Type B pancreatic cell (in vitro differentiated cells): Measurements from ENCODE around the gene TAOK3. TPM values are rescaled to one million over a fixed set of nuclear protein-coding genes. Genes with fewer than 3 reads are reported as not detected.
"Not testable (repeated sequence)": the region's sequence is repeated elsewhere in the genome, so short reads cannot be mapped to it uniquely, and the experiment has no call there.

Experiments used
- DNase-seq: peaks from one replicate; pipeline ENCODE4 v3.0.0; 2021; ENCODE audit warnings: mixed read lengths; ENCODE audit not compliant: unreplicated experiment; ENCODE audit errors: extremely low spot score
- H3K27ac Mint-ChIP-seq: 2 replicates; pipeline ENCODE4 v1.8.0; 2021; ENCODE audit warnings: mild to moderate bottlenecking, mixed read lengths
- H3K27me3 Mint-ChIP-seq: 2 replicates; pipeline ENCODE4 v1.8.0; 2021; ENCODE audit warnings: mixed read lengths
- H3K36me3 Mint-ChIP-seq: 2 replicates; pipeline ENCODE4 v1.8.0; 2021; ENCODE audit warnings: mixed read lengths
- H3K4me1 Mint-ChIP-seq: one replicate; pipeline ENCODE4 v1.8.0; 2021; ENCODE audit warnings: mixed read lengths; ENCODE audit not compliant: unreplicated experiment
- H3K4me3 Mint-ChIP-seq: 2 replicates; pipeline ENCODE4 v1.8.0; 2021; ENCODE audit warnings: mild to moderate bottlenecking, mixed read lengths
- H3K9me3 Mint-ChIP-seq: 2 replicates; pipeline ENCODE4 v1.8.0; 2021; ENCODE audit warnings: mixed read lengths
- long read RNA-seq: library from polyadenylated mRNA; unstranded; transcript quantifications from one replicate; pipeline ENCODE4 v2.0.0, GENCODE V29; 2020
- total RNA-seq: library from RNA; stranded (reverse); gene quantifications from 2 replicates; pipeline ENCODE4 v1.2.1, GENCODE V29; 2021; ENCODE audit warnings: low replicate concordance
- TF ChIP-seq, protein P1 (sequence below): fragments of 200-600 bp; sonication (generic); conservative IDR thresholded peaks from 2 replicates; pipeline ENCODE4 v1.5.0; 2021; ENCODE audit warnings: antibody characterized with exemption, mild to moderate bottlenecking

Gene TAOK3
- total RNA-seq, result 15.8 and 23.6 TPM in 2 replicates
- long read RNA-seq, full-length matches to known transcripts, result 15 of 40 reads
- long read RNA-seq, partial matches to known transcripts, result 18 of 40 reads
- long read RNA-seq, other reads (novel, unspliced or antisense), result 7 of 40 reads

DNA sequence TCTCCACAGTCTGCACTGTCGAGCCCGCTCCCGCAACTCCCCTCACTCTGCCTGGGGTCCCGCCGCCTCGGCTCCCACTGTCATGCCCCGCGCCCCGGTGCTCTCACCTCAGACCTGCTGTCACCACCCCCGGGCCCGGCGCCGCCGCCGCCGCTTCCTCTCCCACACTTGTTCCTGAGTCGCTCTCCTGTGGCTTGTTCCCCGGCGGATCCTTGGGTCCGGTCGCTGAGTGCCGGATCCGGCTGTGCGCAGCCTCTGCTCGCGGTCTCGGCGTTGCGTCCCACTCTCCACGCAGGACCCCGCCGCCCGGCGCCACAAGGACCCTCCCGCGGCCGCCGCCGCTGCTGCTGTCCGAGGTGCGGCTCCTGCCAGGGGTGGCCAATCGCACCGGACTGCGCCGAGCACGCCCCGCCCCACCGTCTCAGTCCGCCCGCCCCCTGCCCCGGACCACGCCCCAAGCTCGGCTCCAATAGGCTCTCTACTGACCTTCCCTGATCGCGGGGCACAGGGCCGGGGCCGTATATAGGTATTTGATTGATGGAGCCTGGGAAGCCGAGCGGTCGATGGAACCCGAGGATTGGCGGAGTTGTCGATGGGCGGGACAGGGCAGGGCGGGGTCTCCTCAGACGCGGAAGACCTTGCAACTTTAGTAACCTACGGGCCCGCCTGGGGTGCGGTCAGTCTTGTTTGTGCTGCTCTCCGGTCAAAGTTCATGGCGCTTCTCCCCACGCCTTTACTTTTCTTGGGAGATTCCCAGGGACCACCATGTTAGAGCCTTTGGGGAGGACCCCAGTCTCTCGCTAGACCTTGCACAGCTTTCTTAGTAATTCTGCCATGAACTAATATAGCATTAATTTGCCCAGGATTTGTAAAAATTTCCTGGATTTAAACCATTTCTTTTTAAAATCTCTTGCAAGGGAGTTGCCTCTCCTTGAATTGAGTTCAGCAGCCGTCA is at the start of gene TAOK3:
TSS of gene TAOK3 (minus strand) at position 367 of the 955 bp plus-strand sequence. CDS start 117,340 bp downstream, outside the sequence.
- Mint-ChIP-seq H3K4me3 (peak within 1 kb of the TSS; percentile 96), H3K4me1 (peaks cover 23% of the 10 kb centered on the region), H3K27me3 (peaks cover 25% of the 10 kb centered on the region), H3K27ac (peak within 1 kb of the TSS; percentile 95), H3K9me3 (no peaks in the 10 kb centered on the region), H3K36me3 (no peaks in the 10 kb centered on the region)
- DNase-seq, result peak; percentile 96
- TF ChIP-seq, protein P1, sequence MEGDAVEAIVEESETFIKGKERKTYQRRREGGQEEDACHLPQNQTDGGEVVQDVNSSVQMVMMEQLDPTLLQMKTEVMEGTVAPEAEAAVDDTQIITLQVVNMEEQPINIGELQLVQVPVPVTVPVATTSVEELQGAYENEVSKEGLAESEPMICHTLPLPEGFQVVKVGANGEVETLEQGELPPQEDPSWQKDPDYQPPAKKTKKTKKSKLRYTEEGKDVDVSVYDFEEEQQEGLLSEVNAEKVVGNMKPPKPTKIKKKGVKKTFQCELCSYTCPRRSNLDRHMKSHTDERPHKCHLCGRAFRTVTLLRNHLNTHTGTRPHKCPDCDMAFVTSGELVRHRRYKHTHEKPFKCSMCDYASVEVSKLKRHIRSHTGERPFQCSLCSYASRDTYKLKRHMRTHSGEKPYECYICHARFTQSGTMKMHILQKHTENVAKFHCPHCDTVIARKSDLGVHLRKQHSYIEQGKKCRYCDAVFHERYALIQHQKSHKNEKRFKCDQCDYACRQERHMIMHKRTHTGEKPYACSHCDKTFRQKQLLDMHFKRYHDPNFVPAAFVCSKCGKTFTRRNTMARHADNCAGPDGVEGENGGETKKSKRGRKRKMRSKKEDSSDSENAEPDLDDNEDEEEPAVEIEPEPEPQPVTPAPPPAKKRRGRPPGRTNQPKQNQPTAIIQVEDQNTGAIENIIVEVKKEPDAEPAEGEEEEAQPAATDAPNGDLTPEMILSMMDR, result no peak

DNA sequence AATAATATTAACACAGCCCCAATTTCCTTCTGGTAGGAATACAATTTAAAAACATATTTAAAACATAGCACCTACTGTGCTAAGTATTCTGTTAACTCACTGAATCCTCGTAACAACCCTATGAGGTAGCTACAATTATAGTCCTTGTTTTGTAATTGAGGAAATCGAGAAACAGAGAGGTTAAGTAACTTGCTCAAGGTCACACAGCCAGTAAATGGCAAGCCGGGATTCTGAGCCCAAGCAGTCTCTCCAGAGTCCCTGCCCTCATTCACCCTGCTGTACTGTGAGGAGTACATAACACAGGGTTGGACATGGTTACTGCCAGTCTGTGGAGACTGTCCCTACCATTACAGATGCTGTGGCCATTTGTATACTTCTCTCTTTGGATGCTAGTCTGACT is 48.0 kb upstream of the TAOK3 start:
- Mint-ChIP-seq H3K4me1 (no peaks in the 10 kb centered on the region), H3K36me3 (peaks cover 25% of the 10 kb centered on the region), H3K27ac (no peak overlapping the region), H3K4me3 (no peak overlapping the region), H3K27me3 (no peaks in the 10 kb centered on the region), H3K9me3 (no peaks in the 10 kb centered on the region)
- TF ChIP-seq, protein P1, result no peak
- DNase-seq, result no peak

DNA sequence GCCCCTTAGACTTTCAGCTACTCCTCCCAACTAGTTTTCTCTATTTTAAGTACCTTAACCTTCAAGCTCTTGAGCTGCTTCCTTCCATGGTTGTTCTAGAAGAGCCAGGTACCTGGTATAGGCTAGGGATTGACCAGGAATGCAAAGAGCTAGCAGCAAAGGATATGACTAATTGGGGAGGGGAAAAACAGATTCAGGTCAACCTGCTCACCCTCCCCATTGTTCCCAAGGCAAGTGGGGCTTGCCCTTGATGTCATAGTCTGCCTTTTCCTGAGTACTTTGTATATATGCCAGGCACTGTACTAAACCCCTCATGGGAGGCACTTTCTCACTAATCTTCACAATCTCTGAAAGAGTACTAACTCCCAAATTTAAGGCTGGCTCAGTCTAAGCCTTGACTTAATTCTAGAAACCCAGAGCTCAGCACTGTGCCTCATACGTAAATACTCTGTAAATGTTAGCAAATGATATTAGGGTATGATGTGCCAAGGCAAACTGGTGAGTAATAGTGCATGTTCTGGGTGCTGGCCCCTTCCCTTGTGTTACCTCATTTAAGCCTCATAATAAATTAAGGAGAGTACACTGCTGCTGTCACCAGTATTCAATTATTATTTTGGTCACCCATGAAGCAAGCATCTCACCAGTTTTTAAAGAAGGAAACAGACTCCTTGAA is 45.8 kb upstream of the TAOK3 start:
- no peak for DNase-seq
- Mint-ChIP-seq H3K36me3 (peaks cover 43% of the 10 kb centered on the region), H3K4me3 (no peak overlapping the region), H3K27me3 (no peaks in the 10 kb centered on the region), H3K4me1 (no peaks in the 10 kb centered on the region), H3K27ac (no peak overlapping the region), H3K9me3 (no peaks in the 10 kb centered on the region)
- TF ChIP-seq, protein P1, result no peak

DNA sequence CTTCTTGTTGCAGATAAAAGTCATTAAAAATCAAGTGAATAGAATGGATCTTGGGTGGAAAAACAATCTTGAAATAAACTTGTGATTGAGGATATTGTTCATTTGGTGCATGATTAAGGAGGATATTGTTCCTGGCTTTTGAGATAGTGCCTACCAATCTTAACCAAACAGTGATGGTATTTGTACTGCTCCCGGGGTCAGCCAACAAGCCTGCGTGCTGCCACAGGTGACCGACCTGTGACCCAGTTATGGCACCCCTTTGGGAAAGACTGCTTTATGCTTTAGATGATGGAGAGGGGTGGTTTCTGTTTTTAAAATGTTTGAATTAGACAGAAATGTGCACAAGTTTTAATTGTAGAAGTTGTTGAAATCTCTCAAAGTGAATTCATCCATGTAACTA is 45.2 kb upstream of the TAOK3 start:
- TF ChIP-seq, protein P1, result no peak
- Mint-ChIP-seq H3K27me3 (no peaks in the 10 kb centered on the region), H3K36me3 (peaks cover 47% of the 10 kb centered on the region), H3K27ac (no peak overlapping the region), H3K9me3 (no peaks in the 10 kb centered on the region), H3K4me1 (no peaks in the 10 kb centered on the region), H3K4me3 (no peak overlapping the region)
- no peak for DNase-seq

DNA sequence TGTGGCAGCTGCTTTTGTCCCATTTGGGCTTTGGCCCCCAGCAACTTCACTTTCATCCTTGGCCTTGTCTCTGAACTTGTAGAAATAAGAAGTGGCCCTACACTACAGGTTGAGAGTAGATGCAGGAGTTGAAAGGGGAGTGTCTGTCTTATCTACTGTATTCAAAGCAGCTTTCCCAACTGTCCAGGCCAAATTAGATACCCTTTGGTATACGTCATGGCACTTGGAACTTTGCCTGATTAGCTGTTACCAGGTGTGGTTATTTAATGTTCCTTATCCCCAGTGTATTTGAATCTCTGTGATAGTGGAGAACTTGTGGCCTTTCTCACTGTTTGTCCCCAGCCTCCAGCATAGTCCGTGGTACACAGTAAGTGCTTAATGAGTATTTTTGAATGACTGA is 37.1 kb upstream of the TAOK3 start:
- TF ChIP-seq, protein P1, result no peak
- Mint-ChIP-seq H3K27ac (no peak overlapping the region), H3K36me3 (peaks cover 38% of the 10 kb centered on the region), H3K4me3 (no peak overlapping the region), H3K27me3 (no peaks in the 10 kb centered on the region), H3K4me1 (peaks cover 3% of the 10 kb centered on the region), H3K9me3 (no peaks in the 10 kb centered on the region)
- no peak for DNase-seq

DNA sequence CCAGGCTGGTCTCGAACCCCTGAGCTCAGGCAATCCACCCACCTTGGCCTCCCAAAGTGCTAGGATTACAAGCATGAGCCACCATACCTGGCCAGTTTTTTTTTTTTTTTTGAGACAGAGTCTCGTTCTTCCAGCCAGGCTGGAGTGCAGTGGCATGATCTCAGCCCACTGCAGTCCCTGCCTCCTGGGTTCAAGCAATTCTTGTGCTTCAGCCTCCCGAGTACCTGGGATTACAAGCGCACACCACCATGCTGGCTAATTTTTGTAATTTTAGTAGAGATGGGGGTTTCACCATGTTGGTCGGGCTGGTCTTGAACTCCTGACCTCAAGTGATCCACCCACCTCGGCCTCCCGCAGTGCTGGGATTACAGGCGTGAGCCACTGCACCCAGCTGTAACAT is 35.5 kb upstream of the TAOK3 start:
- H3K4me3 Mint-ChIP-seq, DNase-seq, H3K9me3 Mint-ChIP-seq, H3K27me3 Mint-ChIP-seq, H3K4me1 Mint-ChIP-seq, H3K27ac Mint-ChIP-seq: not testable (repeated sequence)
- H3K36me3 Mint-ChIP-seq, result peaks cover 30% of the 10 kb centered on the region
